Fibroblast of skin of right biceps (primary cell): ENCODE data around the gene MAEA.

Experiments used
- DNase-seq: peaks from one replicate; pipeline ENCODE4 v3.0.0-alpha.2; 2013

MAEA gene

GRCh38 chr4:1250527-1250812 is 39.2 kb upstream of the MAEA start:
- no peak for DNase-seq

DNA sequence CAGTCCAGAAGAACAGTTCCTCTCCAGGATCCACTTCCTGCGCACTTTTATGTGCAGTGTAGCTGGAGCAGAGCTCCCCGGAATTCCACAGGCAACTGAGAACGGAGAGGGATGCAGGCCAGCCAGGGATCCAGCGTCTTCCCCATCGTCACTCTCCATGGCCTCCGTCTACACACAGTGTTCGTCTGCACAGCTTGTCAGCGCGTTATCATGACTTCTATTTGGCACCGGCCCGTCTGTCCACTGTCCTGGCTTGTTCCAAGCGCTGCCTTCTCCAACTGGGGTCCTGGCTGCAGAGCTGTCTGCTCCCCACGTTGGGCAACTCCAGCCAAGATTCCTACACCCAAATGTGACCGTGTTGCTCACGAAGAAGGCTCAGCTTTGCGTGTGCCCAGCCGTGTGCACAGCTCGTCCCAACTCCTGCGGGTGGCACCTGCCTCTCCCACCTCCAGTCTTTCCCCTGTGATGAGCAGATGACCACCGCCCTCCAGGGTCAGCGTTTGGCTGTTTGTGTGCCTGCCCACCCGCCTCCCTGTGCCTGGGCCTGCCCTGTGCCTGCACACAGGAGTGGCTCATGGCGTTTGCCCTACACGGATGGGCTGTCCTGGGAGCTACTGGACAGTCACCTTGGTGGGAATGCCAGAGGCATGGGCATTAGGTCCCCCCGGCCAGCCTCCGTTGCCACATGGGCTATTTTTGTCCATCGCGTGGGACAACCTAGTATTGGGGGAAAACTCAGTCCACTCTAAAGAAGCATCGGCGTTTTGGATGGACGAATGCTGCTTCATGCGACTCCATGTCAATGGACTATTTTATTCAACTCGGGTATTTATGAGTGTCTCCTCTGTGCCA is 38.5 kb upstream of the MAEA start:
- no peak for DNase-seq

- DNase-seq: no peak
Observed at GRCh38 chr4:1251773-1252066, 38.0 kb upstream of the MAEA start.

- DNase-seq: no peak
Observed at GRCh38 chr4:1252928-1253492, 36.7 kb upstream of the MAEA start.

DNA sequence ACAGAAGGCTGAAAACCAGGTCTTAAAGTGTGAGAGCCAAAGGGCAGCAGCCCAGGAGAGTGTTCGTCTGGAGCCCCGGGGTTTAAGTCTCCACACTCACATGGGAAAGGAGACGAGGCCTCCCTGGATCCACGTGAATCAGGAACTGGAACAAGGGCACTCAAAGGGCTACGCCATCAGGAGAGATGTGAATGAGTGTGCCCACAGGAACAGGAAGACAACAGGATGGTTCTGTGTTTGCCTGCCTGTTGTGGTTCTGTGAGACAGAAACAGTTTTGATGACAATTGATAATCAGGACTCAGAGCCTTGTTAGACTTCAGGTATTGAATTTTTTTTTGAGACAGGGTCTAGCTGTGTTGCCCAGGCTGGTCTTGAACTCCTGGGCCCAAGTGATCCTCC is 35.9 kb upstream of the MAEA start:
- DNase-seq: no peak

GRCh38 chr4:1255151-1255550 is 34.5 kb upstream of the MAEA start:
- peak; percentile 7 for DNase-seq

DNA sequence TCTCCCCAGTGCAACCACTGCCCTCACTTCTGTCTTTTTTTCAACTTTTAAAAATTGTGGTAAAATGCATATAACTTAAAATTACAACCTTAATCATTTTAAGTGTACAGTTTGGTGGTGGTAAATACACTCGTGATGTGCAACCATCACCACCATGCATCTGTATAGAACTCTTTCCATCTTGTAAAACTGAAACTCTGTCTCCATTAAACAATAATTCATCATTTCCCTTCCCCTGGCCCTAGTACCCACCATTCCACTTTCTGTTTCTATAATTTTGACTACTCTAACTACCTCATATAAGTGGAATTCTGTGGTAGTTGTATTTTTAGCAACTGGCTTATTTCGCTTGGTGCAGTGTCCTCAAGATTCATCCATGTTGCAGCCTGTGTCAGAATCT is 34.0 kb upstream of the MAEA start:
- no peak for DNase-seq

DNA sequence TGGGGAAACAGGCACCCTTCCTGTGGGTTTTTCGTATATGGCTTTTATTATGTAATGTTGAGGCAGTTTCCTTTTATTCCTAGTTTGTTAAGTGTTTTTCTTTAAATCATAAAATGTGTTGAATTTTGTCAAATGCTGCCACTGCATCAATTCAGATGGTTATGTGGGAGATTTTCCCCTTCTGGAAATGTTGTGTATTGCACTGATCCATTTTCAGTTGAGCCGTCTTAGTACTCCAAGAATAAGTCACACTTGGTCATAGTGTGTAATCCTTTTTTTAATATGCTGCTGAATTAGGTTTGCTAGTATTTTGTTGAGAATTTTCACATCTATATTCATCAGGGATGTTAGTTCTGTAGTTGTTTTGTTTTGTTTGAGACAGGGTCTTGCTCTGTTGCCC is 31.2 kb upstream of the MAEA start:
- DNase-seq: no peak

GRCh38 chr4:1259966-1260365 is 29.7 kb upstream of the MAEA start:
- DNase-seq: no peak

DNA sequence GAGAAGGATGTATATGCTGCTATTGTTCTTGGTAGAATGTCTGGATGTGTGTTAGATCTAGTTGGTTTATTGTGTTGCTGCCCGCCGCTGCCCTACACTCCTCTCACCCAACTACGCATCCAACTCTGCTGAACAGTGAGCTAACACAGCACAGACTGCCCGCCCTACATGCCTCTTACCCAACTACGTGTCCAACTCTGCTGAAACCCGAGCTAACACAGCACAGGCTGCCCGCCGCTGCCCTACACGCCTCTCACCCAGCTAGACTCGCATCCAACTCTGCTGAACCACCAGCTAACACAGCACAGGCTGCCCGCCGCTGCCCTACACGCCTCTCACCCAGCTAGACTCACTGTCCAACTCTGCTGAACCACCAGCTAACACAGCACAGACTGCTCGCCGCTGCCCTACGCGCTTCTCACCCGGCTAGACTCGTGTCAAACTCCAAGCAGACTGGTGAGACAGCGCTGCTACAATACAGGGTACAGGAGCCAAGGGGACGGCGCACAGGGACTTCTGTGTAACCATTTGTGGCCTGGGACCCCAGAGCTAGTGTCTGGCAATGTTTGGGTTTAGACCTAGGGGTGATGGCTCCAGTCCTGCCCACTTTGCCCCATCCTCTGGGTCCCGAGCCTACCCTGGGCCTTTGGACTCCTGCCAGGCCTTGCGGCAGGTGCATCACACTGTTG is 29.1 kb upstream of the MAEA start:
- no peak for DNase-seq

- no peak for DNase-seq
Observed at GRCh38 chr4:1261107-1261928, 28.4 kb upstream of the MAEA start.

GRCh38 chr4:1264942-1265341 is 24.7 kb upstream of the MAEA start:
- DNase-seq: no peak

- no peak for DNase-seq
Observed at GRCh38 chr4:1265351-1265750, 24.3 kb upstream of the MAEA start.

- DNase-seq: no peak
Observed at GRCh38 chr4:1266881-1267763, 22.6 kb upstream of the MAEA start.

GRCh38 chr4:1269209-1269608 is 20.5 kb upstream of the MAEA start:
- DNase-seq: no peak

GRCh38 chr4:1271686-1272085 is 18.0 kb upstream of the MAEA start:
- DNase-seq: no peak

DNA sequence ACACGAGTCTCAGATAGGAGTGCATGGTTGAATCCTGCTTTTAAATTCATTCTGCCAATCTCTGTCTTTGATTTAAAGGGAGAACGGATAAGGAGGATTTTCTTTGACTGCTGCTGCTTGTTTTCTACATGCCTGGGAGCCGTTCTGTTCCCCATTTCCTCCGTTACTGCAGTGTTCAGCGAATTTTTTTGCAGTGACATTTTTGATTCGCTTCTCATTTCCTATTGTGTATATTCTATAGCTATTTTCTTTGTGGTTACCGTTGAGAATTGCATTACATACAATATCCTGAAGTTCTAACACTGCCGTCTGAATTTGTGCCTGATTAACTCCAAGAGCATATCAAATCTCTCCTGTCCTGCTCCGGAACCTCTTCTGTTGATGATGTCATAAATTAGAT is 14.8 kb upstream of the MAEA start:
- peak; percentile 45 for DNase-seq

DNA sequence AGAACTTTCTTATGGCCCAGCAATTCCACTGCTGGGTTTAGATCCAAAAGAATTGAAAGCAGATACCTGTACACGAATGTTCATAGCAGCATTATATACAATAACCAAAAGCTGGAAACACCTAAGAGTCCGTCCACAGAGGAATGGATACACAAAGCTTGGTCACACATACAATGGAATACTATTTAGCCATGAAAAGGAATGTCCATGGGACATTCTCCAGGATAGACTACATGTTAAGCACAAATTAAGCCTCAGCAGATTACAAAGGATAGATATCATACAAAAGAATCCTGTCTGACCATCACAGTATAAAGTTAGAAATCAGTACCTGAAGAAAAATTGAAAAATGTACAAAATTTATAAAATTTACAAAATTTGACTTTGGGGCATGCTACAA is 12.7 kb upstream of the MAEA start:
- no peak for DNase-seq

DNA sequence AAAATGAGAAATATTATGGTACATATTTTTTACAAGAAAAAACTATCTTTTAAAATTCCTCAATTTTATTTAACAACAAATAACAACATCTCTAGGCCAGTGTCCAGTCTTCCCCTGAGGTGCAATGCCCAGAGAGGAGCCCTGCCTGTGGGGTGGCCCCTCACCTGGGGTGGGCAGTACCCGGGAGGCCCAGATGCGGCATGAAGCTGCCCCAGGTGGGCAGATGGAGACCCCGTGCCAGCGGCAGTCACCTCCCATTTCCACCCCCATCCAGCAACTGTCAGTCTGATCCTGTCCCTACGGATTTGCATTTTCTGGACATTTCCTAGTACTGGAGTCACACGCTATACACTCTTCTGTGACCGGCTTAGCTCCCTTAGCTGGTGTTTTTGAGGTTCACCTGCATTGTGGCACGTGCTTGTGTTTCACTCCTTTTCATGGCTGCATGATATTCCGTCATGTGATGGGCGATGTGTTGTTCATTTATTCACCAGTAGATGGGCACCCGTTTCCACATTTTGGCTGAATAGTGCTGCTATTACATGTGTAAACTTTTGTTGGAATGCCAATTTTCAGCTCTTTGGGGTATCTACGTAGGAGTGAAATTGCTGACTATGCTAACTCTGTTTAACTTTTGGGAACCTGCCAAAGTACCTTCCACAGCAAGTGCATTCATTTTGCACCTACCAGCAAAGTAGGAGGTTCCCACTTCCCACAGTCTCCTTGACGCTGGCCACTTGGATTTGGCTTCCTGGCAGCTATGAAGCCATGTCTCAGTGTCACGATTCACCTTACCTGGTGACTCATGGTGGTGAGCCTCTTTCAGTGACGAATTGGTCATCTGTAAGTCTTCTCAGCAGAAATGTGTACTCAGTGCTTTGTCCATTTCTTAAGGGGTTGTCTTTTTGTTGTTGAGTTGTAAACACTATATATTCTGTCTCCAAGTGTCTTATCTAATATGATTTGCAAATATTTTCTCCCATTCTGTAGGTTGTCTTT is 11.7 kb upstream of the MAEA start:
- DNase-seq: peak; percentile 12

DNA sequence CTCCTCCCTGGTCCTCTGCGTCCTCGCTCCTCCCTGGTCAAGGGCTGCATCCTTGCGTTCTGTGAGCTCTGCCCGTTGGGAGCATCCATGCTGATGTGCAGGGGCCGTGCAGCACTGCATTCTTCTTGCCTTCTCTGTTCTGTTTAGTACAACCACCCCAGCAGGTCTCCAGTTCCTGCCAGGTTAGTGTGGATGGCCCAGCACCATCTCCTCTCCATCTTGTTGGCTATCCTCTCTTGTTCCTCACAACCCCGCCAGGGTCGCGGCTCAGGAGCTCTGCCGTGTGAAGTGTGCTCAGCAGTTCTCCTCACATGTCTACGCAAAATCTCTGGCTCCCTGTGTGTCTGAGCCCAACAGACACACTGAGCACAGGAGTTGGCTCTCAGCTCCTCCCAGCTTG is 10.4 kb upstream of the MAEA start:
- DNase-seq: no peak

- DNase-seq: no peak
Observed at GRCh38 chr4:1283711-1284110, 6.0 kb upstream of the MAEA start.
